SK-N-MC (cell line): ENCODE data around the gene UQCRQ.

Source experiments
- DNase-seq: peaks from one replicate; pipeline ENCODE4 v3.0.0-alpha.2; 2011; ENCODE audit warnings: low read depth, low spot score
- H3K27ac ChIP-seq: fragments of 200-600 bp; sonication (generic); 2 replicates; pipeline ENCODE4 v1.5.1; 2016; ENCODE audit warnings: mixed run types
- H3K36me3 ChIP-seq: fragments of 200-600 bp; sonication (generic); 2 replicates; pipeline ENCODE4 v1.6.1; 2017; ENCODE audit warnings: antibody characterized with exemption, low read length, mixed read lengths; ENCODE audit not compliant: insufficient read depth
- H3K4me3 ChIP-seq: fragments of 200-600 bp; sonication (generic); 2 replicates; pipeline ENCODE4 v1.5.1; 2016
- H3K9ac ChIP-seq: fragments of 200-600 bp; sonication (generic); 2 replicates; pipeline ENCODE4 v1.8.0; 2017; ENCODE audit warnings: mixed run types, mixed read lengths; ENCODE audit not compliant: insufficient read length
- H3K9me3 ChIP-seq: fragments of 200-600 bp; sonication (generic); 2 replicates; pipeline ENCODE4 v1.6.1; 2017; ENCODE audit warnings: low read depth, mild to moderate bottlenecking, antibody characterized with exemption, low read length, moderate library complexity, mixed read lengths
- EZH2 ChIP-seq: fragments of 200-600 bp; sonication (generic); IDR thresholded peaks from one replicate; pipeline ENCODE4 v1.6.1; 2017; ENCODE audit warnings: antibody characterized with exemption
- FOXP2 ChIP-seq: optimal IDR thresholded peaks from 2 replicates; pipeline ENCODE3; 2011; ENCODE audit warnings: mild to moderate bottlenecking, moderate library complexity; ENCODE audit not compliant: insufficient read depth; ENCODE audit errors: extremely low read length, control extremely low read depth
- POLR2AphosphoS5 ChIP-seq: IDR thresholded peaks from 2 replicates; pipeline ENCODE4 v1.6.1; 2012; ENCODE audit warnings: mild to moderate bottlenecking, low read depth, low read length, borderline replicate concordance

Gene UQCRQ

DNA sequence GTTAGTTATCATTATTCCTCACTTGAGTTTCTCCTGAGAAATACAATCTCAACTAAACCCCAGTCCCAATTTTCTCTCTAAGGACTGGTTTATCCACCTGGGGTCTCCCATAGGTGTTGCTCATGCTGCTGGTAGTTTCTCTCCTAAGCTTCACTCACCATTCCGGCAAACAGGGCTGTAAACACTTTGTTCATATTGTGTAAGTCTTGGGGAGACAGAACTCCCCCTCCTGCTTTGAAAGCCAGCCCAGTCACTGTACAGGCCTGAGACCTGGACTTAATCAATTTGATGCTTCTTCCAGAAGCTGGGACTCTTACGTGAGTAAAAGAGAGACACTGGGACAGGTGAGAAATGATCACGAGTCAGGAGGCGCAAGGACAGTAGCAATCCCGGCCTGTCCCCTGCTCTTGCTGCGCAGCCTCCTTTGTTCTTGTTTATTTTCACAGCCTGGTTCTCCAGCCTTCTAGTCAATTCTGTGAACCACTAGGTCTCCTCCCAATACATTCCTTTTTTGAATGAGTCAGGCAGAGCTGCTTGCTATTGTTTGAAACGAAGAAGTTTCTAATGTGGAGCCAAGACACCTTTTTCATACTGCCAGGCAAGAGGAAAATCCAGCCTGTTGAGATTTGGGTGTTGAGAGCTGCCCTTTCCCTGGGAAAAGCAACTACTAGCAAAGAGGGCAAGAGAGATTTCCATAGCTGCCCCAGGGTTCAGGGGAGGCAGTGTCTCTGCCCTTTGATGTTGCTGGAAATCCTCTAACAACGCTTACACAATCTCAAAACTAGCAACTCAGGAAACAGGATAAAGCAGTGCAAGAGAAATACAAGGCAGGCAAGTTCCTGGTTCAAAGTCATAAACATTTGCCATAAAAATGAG, 26.8 kb upstream of the UQCRQ start:
- H3K4me3 ChIP-seq: no peak overlapping the region
- H3K9me3 ChIP-seq: no peaks in the 10 kb centered on the region
- DNase-seq: no peak
- no peak overlapping the region for H3K9ac ChIP-seq
- TF ChIP-seq POLR2AphosphoS5: no peak
- TF ChIP-seq FOXP2: no peak
- no peak overlapping the region for H3K27ac ChIP-seq
- no peaks in the 10 kb centered on the region for H3K36me3 ChIP-seq

DNA sequence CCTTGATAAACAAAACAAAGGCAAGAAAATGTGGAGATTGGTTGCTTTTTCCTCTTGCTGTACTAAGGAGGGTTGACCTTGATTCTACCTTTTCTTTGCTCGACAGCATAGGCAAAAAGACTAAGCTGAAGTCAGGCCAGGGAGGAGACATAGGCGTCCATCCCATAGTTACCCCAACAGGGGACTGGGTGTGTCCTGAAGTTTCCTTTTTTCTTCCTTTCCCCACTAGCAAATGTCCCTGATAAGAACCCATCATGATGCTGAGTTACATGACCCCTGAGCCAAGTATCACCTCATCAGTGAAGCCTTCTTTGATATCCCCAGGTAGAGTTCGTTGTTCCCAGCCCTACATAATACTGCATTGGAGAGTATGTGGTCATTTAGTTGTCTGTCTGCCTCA, 26.1 kb upstream of the UQCRQ start:
- Histone ChIP-seq H3K4me3 (no peak overlapping the region), H3K27ac (no peak overlapping the region), H3K9me3 (no peaks in the 10 kb centered on the region), H3K36me3 (no peaks in the 10 kb centered on the region), H3K9ac (no peak overlapping the region)
- no peak for DNase-seq
- no peak for TF ChIP-seq POLR2AphosphoS5
- no peak for TF ChIP-seq FOXP2
- no peak for TF ChIP-seq EZH2

DNA sequence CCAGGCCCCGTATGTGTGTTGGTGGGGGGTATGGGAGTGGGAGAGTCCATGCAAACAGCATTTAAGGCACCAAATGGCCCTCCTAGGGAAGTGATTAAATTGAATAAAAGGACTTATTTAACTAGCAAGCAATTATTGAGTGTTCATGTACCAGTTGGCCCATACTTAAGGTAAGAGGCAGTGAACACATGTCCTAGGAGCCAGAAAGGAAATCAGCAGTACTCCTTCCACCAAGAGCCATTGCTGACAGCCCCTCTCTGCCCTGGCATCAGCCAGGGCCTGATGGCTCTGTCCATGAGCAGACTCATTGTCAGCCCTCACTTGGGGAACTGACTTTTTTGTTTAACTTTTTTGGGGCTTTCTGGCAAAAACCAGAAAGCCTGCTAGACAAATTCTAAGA, 25.5 kb upstream of the UQCRQ start:
- no peak for TF ChIP-seq POLR2AphosphoS5
- no peak for TF ChIP-seq EZH2
- no peak for TF ChIP-seq FOXP2
- H3K4me3 ChIP-seq: no peak overlapping the region
- H3K9me3 ChIP-seq: no peaks in the 10 kb centered on the region
- H3K27ac ChIP-seq: no peak overlapping the region
- DNase-seq: no peak
- H3K36me3 ChIP-seq: no peaks in the 10 kb centered on the region
- H3K9ac ChIP-seq: no peak overlapping the region

GRCh38 chr5:132841305-132841704, 25.1 kb upstream of the UQCRQ start:
- H3K9ac ChIP-seq: no peak overlapping the region
- H3K36me3 ChIP-seq: no peaks in the 10 kb centered on the region
- no peaks in the 10 kb centered on the region for H3K9me3 ChIP-seq
- no peak overlapping the region for H3K27ac ChIP-seq
- H3K4me3 ChIP-seq: no peak overlapping the region
- TF ChIP-seq FOXP2 (no peak), EZH2 (no peak), POLR2AphosphoS5 (no peak)
- no peak for DNase-seq

DNA sequence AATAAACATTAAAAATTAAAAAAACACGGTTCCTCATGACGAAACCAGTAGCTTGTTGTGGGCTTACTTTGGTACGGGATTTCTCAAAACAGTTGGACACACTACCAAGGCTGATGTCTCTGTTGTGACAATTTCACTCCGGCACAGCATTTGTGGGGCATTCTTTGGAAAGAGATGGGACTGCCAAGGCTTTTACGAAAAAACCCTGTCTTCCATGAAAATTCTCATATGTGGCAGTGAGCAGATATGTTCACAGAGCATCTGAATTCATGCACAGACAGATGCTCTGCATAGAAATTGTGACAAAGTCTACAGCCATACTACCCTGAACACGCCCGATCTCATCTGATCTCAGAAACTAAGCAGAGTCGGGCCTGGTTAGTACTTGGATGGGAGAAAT, 18.2 kb upstream of the UQCRQ start:
- H3K36me3 ChIP-seq: no peaks in the 10 kb centered on the region
- no peak for DNase-seq
- H3K9ac ChIP-seq: no peak overlapping the region
- H3K9me3 ChIP-seq: no peaks in the 10 kb centered on the region
- no peak overlapping the region for H3K27ac ChIP-seq
- no peak overlapping the region for H3K4me3 ChIP-seq
- no peak for TF ChIP-seq POLR2AphosphoS5
- TF ChIP-seq EZH2: no peak
- TF ChIP-seq FOXP2: no peak

GRCh38 chr5:132849347-132849746, 17.1 kb upstream of the UQCRQ start:
- DNase-seq: no peak

DNA sequence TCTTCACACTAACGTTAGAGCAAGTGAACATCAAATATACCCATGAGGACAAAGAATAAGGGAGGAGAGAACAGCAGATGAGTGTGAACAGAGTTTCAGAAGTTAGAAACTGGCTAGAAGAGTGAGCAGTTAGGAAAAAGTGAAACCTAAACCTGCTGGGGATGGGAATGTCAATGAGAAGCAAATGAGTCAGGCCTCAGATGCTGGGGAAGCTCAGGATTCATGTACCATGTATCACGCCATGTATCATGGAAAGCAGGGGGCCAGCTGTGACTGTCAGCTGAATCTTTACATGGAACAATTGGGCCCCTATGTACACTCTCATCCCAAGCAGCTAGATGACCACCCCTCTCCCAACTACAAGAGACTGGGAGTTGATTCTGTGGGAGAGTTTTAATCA, 16.4 kb upstream of the UQCRQ start:
- no peak overlapping the region for H3K9ac ChIP-seq
- no peaks in the 10 kb centered on the region for H3K9me3 ChIP-seq
- DNase-seq: no peak
- no peak overlapping the region for H3K4me3 ChIP-seq
- no peaks in the 10 kb centered on the region for H3K36me3 ChIP-seq
- TF ChIP-seq POLR2AphosphoS5: no peak
- no peak for TF ChIP-seq FOXP2
- no peak for TF ChIP-seq EZH2
- no peak overlapping the region for H3K27ac ChIP-seq

More at GRCh38 chr5:132849347-132849746, 17.1 kb upstream of the UQCRQ start:
- Histone ChIP-seq H3K4me3 (no peak overlapping the region), H3K9me3 (no peaks in the 10 kb centered on the region), H3K9ac (no peak overlapping the region), H3K36me3 (no peaks in the 10 kb centered on the region), H3K27ac (no peak overlapping the region)
- TF ChIP-seq POLR2AphosphoS5 (no peak), FOXP2 (no peak), EZH2 (no peak)

- H3K9ac ChIP-seq: no peak overlapping the region
- H3K36me3 ChIP-seq: no peaks in the 10 kb centered on the region
- H3K9me3 ChIP-seq: no peaks in the 10 kb centered on the region
- H3K27ac ChIP-seq: no peak overlapping the region
- H3K4me3 ChIP-seq: no peak overlapping the region
- no peak for DNase-seq
- no peak for TF ChIP-seq EZH2
- no peak for TF ChIP-seq FOXP2
- TF ChIP-seq POLR2AphosphoS5: no peak
Observed at GRCh38 chr5:132853323-132853722, 13.1 kb upstream of the UQCRQ start.
